Neural cell (in vitro differentiated cells): Measurements from ENCODE around the gene TLL2. TPM values are rescaled to one million over a fixed set of nuclear protein-coding genes. Genes with fewer than 3 reads are reported as not detected.

Source experiments
- H2AFZ ChIP-seq: fragments of 200-600, 300-800 bp; sonication (generic), shearing (Covaris generic); 2 replicates; pipeline ENCODE4 v1.6.0; 2014; ENCODE audit warnings: low read depth, mild to moderate bottlenecking, antibody characterized with exemption, low read length, moderate library complexity
- H3F3A ChIP-seq: fragments of 200-600 bp; shearing (Covaris generic); 2 replicates; pipeline ENCODE4 v1.6.1; 2016; ENCODE audit warnings: mild to moderate bottlenecking, moderate library complexity, mixed read lengths, antibody characterized with exemption, low read length; ENCODE audit not compliant: insufficient read depth, poor library complexity, severe bottlenecking
- H3K27ac ChIP-seq: fragments of 200-600, 300-800 bp; sonication (generic), shearing (Covaris generic); 2 replicates; pipeline ENCODE4 v1.5.1; 2014; ENCODE audit warnings: mild to moderate bottlenecking, low read length, moderate library complexity
- H3K27me3 ChIP-seq: fragments of 300-800, 200-600 bp; sonication (generic), shearing (Covaris generic); 2 replicates; pipeline ENCODE4 v1.6.0; 2014; ENCODE audit warnings: mild to moderate bottlenecking, low read depth, low read length, moderate library complexity; ENCODE audit not compliant: insufficient read depth
- H3K36me3 ChIP-seq: fragments of 300-800, 200-600 bp; sonication (generic), shearing (Covaris generic); 2 replicates; pipeline ENCODE4 v1.5.1; 2014; ENCODE audit warnings: mild to moderate bottlenecking, antibody characterized with exemption, low read length, moderate library complexity; ENCODE audit not compliant: insufficient read depth
- H3K4me2 ChIP-seq: fragments of 300-800, 200-600 bp; sonication (generic), shearing (Covaris generic); 2 replicates; pipeline ENCODE4 v1.6.0; 2014; ENCODE audit warnings: mild to moderate bottlenecking, low read length
- H3K4me3 ChIP-seq: fragments of 300-800, 200-600 bp; sonication (generic), shearing (Covaris generic); 2 replicates; pipeline ENCODE4 v1.5.1; 2014; ENCODE audit warnings: mild to moderate bottlenecking, low read length, moderate library complexity
- H3K79me2 ChIP-seq: fragments of 200-600 bp; shearing (Covaris generic); replicated peaks from 2 replicates; pipeline ENCODE4 v1.6.0; 2014; ENCODE audit warnings: mild to moderate bottlenecking, low read length, moderate library complexity; ENCODE audit not compliant: insufficient read depth
- H3K9ac ChIP-seq: fragments of 300-800, 200-600 bp; sonication (generic), shearing (Covaris generic); 2 replicates; pipeline ENCODE4 v1.6.1; 2016; ENCODE audit warnings: mild to moderate bottlenecking, low read length, mixed read lengths
- H3K9me2 ChIP-seq: fragments of 200-600 bp; shearing (Covaris generic); 2 replicates; pipeline ENCODE4 v1.6.1; 2016; ENCODE audit warnings: mild to moderate bottlenecking, low read length, mixed read lengths; ENCODE audit not compliant: insufficient read depth
- H3K9me3 ChIP-seq: fragments of 200-600, 300-800 bp; sonication (generic), shearing (Covaris generic); 2 replicates; pipeline ENCODE4 v1.6.1; 2016; ENCODE audit warnings: mild to moderate bottlenecking, mixed run types, low read length, moderate library complexity, mixed read lengths
- H4K20me1 ChIP-seq: fragments of 200-600 bp; shearing (Covaris generic); 2 replicates; pipeline ENCODE4 v1.6.1; 2016; ENCODE audit warnings: mild to moderate bottlenecking, mixed run types; ENCODE audit not compliant: insufficient read depth
- EP300 ChIP-seq: fragments of 450-650 bp; conservative IDR thresholded peaks from 2 replicates; pipeline ENCODE4 v1.6.1; 2014; ENCODE audit warnings: antibody characterized with exemption, mild to moderate bottlenecking, moderate library complexity; ENCODE audit not compliant: poor library complexity, severe bottlenecking
- EZH2 ChIP-seq: fragments of 200-600, 300-800 bp; shearing (Covaris generic), sonication (generic); IDR thresholded peaks from 2 replicates; pipeline ENCODE4 v1.6.1; 2014; ENCODE audit warnings: antibody characterized with exemption, low read length, borderline replicate concordance, mild to moderate bottlenecking; ENCODE audit not compliant: insufficient read depth, poor library complexity, severe bottlenecking
- MXI1 ChIP-seq: fragments of 450-650 bp; conservative IDR thresholded peaks from 2 replicates; pipeline ENCODE4 v1.6.1; 2014; ENCODE audit warnings: antibody characterized with exemption, mild to moderate bottlenecking; ENCODE audit not compliant: poor library complexity, severe bottlenecking
- POLR2AphosphoS5 ChIP-seq: IDR thresholded peaks from 2 replicates; pipeline ENCODE4 v1.6.1; 2012
- RAD21 ChIP-seq: fragments of 450-650 bp; conservative IDR thresholded peaks from 2 replicates; pipeline ENCODE4 v1.6.1; 2014; ENCODE audit warnings: antibody characterized with exemption, mild to moderate bottlenecking, moderate library complexity
- SMC3 ChIP-seq: fragments of 450-650 bp; conservative IDR thresholded peaks from 2 replicates; pipeline ENCODE4 v1.6.1; 2014; ENCODE audit warnings: antibody characterized with exemption, mild to moderate bottlenecking, moderate library complexity; ENCODE audit not compliant: poor library complexity
- TAF1 ChIP-seq: IDR thresholded peaks from 2 replicates; pipeline ENCODE4 v1.6.1; 2012; ENCODE audit warnings: low read depth
- polyA plus RNA-seq: library from polyadenylated mRNA; depleted of rRNA; stranded (reverse); fragments of >200 nt; gene quantifications from 2 replicates; pipeline ENCODE4 v1.2.3, GENCODE V29; 2014
- TF ChIP-seq, protein P1 (sequence below): IDR thresholded peaks from 2 replicates; pipeline ENCODE4 v1.6.1; 2012; ENCODE audit warnings: borderline replicate concordance
- TF ChIP-seq, protein P2 (sequence below): fragments of 450-650 bp; IDR thresholded peaks from 2 replicates; pipeline ENCODE4 v1.5.1; 2014; ENCODE audit warnings: antibody characterized with exemption, mild to moderate bottlenecking, moderate library complexity; ENCODE audit not compliant: poor library complexity, severe bottlenecking

The TLL2 gene
- polyA plus RNA-seq, 1 donor from 2014 or later: 0.11 TPM

GRCh38 chr10:96517284-96517683 lies 3.6 kb upstream of the TLL2 start:
- Histone ChIP-seq H3K9me3 (no peaks in the 10 kb centered on the region), H3K27ac (no peak overlapping the region), H3K79me2 (no peaks in the 10 kb centered on the region), H2AFZ (no peak overlapping the region), H3K9me2 (no peaks in the 10 kb centered on the region), H4K20me1 (no peaks in the 10 kb centered on the region), H3K36me3 (no peaks in the 10 kb centered on the region), H3K9ac (no peak overlapping the region), H3F3A (no peaks in the 10 kb centered on the region), H3K4me3 (no peak overlapping the region), H3K27me3 (peaks cover 27% of the 10 kb centered on the region), H3K4me2 (no peak overlapping the region)
- no peak for TF ChIP-seq POLR2AphosphoS5
- TF ChIP-seq TAF1: no peak
- no peak for TF ChIP-seq EZH2
- TF ChIP-seq RAD21: no peak
- TF ChIP-seq, protein P1, sequence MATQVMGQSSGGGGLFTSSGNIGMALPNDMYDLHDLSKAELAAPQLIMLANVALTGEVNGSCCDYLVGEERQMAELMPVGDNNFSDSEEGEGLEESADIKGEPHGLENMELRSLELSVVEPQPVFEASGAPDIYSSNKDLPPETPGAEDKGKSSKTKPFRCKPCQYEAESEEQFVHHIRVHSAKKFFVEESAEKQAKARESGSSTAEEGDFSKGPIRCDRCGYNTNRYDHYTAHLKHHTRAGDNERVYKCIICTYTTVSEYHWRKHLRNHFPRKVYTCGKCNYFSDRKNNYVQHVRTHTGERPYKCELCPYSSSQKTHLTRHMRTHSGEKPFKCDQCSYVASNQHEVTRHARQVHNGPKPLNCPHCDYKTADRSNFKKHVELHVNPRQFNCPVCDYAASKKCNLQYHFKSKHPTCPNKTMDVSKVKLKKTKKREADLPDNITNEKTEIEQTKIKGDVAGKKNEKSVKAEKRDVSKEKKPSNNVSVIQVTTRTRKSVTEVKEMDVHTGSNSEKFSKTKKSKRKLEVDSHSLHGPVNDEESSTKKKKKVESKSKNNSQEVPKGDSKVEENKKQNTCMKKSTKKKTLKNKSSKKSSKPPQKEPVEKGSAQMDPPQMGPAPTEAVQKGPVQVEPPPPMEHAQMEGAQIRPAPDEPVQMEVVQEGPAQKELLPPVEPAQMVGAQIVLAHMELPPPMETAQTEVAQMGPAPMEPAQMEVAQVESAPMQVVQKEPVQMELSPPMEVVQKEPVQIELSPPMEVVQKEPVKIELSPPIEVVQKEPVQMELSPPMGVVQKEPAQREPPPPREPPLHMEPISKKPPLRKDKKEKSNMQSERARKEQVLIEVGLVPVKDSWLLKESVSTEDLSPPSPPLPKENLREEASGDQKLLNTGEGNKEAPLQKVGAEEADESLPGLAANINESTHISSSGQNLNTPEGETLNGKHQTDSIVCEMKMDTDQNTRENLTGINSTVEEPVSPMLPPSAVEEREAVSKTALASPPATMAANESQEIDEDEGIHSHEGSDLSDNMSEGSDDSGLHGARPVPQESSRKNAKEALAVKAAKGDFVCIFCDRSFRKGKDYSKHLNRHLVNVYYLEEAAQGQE: no peak
- TF ChIP-seq SMC3: no peak
- TF ChIP-seq, protein P2, sequence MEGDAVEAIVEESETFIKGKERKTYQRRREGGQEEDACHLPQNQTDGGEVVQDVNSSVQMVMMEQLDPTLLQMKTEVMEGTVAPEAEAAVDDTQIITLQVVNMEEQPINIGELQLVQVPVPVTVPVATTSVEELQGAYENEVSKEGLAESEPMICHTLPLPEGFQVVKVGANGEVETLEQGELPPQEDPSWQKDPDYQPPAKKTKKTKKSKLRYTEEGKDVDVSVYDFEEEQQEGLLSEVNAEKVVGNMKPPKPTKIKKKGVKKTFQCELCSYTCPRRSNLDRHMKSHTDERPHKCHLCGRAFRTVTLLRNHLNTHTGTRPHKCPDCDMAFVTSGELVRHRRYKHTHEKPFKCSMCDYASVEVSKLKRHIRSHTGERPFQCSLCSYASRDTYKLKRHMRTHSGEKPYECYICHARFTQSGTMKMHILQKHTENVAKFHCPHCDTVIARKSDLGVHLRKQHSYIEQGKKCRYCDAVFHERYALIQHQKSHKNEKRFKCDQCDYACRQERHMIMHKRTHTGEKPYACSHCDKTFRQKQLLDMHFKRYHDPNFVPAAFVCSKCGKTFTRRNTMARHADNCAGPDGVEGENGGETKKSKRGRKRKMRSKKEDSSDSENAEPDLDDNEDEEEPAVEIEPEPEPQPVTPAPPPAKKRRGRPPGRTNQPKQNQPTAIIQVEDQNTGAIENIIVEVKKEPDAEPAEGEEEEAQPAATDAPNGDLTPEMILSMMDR: no peak
- no peak for TF ChIP-seq EP300
- no peak for TF ChIP-seq MXI1

- Histone ChIP-seq H3K36me3 (no peaks in the 10 kb centered on the region), H3K4me3 (no peak overlapping the region), H3K9me3 (no peaks in the 10 kb centered on the region), H4K20me1 (no peaks in the 10 kb centered on the region), H3K79me2 (no peaks in the 10 kb centered on the region), H3K9me2 (no peaks in the 10 kb centered on the region), H3F3A (no peaks in the 10 kb centered on the region), H2AFZ (no peak overlapping the region), H3K9ac (no peak overlapping the region), H3K27ac (no peak overlapping the region), H3K4me2 (no peak overlapping the region), H3K27me3 (peaks cover 37% of the 10 kb centered on the region)
- TF ChIP-seq POLR2AphosphoS5 (no peak), TAF1 (no peak), MXI1 (no peak), RAD21 (no peak), EP300 (no peak), SMC3 (no peak), EZH2 (no peak)
- TF ChIP-seq, protein P2: no peak
- TF ChIP-seq, protein P1: no peak
Observed at GRCh38 chr10:96516337-96516736, 2.6 kb upstream of the TLL2 start.
